ENCODE results near the gene OLFM2. TPM values are rescaled to one million over a fixed set of nuclear protein-coding genes. Genes with fewer than 3 reads are reported as not detected.

Gene OLFM2
- total and polyA plus RNA-seq, 2 experiments from 2014 or later, result 58.1 to 117 TPM

DNA sequence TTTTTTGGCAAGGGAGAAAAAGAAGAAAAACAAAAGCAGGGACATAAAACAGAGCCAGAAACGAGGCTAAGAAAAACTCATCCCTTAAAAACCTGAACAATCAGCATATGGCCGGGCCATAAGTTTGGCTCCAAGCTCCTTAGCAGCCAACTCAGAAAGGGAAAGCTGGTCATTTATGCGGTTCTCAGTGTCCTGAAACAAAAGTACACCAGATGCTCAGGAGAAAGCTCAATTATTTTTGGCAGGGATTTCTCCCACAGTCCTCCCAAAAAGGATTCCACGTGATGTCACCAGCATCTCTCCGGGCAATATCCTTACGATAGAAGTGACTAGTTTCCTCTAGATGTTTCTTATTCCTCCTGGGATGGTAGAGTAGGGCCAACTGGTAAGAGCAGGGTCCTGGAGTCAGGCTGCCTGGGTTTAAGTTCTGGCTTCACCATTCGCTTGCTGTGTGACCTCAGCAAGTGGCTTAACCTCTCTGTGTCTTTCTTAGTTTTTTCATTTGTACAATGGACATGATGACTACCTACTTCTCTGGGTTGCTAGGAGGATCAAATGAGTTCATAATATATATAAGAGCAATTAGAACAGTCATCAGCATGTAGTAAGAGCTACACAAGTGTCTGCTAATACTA lies 67.2 kb downstream of the OLFM2 start:
- no peak overlapping the region for H3K27ac Mint-ChIP-seq
- no peak for TF ChIP-seq POLR2AphosphoS5 (IDR thresholded peaks at IDR 0.05; ENCODE audit: low read depth)
- TF ChIP-seq, protein P1, sequence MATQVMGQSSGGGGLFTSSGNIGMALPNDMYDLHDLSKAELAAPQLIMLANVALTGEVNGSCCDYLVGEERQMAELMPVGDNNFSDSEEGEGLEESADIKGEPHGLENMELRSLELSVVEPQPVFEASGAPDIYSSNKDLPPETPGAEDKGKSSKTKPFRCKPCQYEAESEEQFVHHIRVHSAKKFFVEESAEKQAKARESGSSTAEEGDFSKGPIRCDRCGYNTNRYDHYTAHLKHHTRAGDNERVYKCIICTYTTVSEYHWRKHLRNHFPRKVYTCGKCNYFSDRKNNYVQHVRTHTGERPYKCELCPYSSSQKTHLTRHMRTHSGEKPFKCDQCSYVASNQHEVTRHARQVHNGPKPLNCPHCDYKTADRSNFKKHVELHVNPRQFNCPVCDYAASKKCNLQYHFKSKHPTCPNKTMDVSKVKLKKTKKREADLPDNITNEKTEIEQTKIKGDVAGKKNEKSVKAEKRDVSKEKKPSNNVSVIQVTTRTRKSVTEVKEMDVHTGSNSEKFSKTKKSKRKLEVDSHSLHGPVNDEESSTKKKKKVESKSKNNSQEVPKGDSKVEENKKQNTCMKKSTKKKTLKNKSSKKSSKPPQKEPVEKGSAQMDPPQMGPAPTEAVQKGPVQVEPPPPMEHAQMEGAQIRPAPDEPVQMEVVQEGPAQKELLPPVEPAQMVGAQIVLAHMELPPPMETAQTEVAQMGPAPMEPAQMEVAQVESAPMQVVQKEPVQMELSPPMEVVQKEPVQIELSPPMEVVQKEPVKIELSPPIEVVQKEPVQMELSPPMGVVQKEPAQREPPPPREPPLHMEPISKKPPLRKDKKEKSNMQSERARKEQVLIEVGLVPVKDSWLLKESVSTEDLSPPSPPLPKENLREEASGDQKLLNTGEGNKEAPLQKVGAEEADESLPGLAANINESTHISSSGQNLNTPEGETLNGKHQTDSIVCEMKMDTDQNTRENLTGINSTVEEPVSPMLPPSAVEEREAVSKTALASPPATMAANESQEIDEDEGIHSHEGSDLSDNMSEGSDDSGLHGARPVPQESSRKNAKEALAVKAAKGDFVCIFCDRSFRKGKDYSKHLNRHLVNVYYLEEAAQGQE (IDR thresholded peaks at IDR 0.05; ENCODE audit: unreplicated experiment), result no peak
- TF ChIP-seq CREB1 (CRISPR knock-in tag; IDR thresholded peaks at IDR 0.05; ENCODE audit: low read depth), result no peak
- TF ChIP-seq STAT1 (IDR thresholded peaks at IDR 0.05; ENCODE audit: unreplicated experiment), result no peak
- TF ChIP-seq, protein P2, sequence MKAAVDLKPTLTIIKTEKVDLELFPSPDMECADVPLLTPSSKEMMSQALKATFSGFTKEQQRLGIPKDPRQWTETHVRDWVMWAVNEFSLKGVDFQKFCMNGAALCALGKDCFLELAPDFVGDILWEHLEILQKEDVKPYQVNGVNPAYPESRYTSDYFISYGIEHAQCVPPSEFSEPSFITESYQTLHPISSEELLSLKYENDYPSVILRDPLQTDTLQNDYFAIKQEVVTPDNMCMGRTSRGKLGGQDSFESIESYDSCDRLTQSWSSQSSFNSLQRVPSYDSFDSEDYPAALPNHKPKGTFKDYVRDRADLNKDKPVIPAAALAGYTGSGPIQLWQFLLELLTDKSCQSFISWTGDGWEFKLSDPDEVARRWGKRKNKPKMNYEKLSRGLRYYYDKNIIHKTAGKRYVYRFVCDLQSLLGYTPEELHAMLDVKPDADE (IDR thresholded peaks at IDR 0.05), result no peak
- no peak for TF ChIP-seq NANOG (IDR thresholded peaks at IDR 0.05; ENCODE audit: borderline replicate concordance)
- no peak for TF ChIP-seq ZNF114 (CRISPR knock-in tag; IDR thresholded peaks at IDR 0.05)
- no peak for TF ChIP-seq EZH2phosphoT487 (IDR thresholded peaks at IDR 0.05; ENCODE audit: unreplicated experiment)
- no peak for TF ChIP-seq ZNF331 (CRISPR knock-in tag; IDR thresholded peaks at IDR 0.05; ENCODE audit: low read depth)
- TF ChIP-seq, protein P3, sequence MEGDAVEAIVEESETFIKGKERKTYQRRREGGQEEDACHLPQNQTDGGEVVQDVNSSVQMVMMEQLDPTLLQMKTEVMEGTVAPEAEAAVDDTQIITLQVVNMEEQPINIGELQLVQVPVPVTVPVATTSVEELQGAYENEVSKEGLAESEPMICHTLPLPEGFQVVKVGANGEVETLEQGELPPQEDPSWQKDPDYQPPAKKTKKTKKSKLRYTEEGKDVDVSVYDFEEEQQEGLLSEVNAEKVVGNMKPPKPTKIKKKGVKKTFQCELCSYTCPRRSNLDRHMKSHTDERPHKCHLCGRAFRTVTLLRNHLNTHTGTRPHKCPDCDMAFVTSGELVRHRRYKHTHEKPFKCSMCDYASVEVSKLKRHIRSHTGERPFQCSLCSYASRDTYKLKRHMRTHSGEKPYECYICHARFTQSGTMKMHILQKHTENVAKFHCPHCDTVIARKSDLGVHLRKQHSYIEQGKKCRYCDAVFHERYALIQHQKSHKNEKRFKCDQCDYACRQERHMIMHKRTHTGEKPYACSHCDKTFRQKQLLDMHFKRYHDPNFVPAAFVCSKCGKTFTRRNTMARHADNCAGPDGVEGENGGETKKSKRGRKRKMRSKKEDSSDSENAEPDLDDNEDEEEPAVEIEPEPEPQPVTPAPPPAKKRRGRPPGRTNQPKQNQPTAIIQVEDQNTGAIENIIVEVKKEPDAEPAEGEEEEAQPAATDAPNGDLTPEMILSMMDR (conservative IDR thresholded peaks at IDR 0.05; ENCODE audit: low read depth in 2 of 2), result no peak
- TF ChIP-seq, protein P4, sequence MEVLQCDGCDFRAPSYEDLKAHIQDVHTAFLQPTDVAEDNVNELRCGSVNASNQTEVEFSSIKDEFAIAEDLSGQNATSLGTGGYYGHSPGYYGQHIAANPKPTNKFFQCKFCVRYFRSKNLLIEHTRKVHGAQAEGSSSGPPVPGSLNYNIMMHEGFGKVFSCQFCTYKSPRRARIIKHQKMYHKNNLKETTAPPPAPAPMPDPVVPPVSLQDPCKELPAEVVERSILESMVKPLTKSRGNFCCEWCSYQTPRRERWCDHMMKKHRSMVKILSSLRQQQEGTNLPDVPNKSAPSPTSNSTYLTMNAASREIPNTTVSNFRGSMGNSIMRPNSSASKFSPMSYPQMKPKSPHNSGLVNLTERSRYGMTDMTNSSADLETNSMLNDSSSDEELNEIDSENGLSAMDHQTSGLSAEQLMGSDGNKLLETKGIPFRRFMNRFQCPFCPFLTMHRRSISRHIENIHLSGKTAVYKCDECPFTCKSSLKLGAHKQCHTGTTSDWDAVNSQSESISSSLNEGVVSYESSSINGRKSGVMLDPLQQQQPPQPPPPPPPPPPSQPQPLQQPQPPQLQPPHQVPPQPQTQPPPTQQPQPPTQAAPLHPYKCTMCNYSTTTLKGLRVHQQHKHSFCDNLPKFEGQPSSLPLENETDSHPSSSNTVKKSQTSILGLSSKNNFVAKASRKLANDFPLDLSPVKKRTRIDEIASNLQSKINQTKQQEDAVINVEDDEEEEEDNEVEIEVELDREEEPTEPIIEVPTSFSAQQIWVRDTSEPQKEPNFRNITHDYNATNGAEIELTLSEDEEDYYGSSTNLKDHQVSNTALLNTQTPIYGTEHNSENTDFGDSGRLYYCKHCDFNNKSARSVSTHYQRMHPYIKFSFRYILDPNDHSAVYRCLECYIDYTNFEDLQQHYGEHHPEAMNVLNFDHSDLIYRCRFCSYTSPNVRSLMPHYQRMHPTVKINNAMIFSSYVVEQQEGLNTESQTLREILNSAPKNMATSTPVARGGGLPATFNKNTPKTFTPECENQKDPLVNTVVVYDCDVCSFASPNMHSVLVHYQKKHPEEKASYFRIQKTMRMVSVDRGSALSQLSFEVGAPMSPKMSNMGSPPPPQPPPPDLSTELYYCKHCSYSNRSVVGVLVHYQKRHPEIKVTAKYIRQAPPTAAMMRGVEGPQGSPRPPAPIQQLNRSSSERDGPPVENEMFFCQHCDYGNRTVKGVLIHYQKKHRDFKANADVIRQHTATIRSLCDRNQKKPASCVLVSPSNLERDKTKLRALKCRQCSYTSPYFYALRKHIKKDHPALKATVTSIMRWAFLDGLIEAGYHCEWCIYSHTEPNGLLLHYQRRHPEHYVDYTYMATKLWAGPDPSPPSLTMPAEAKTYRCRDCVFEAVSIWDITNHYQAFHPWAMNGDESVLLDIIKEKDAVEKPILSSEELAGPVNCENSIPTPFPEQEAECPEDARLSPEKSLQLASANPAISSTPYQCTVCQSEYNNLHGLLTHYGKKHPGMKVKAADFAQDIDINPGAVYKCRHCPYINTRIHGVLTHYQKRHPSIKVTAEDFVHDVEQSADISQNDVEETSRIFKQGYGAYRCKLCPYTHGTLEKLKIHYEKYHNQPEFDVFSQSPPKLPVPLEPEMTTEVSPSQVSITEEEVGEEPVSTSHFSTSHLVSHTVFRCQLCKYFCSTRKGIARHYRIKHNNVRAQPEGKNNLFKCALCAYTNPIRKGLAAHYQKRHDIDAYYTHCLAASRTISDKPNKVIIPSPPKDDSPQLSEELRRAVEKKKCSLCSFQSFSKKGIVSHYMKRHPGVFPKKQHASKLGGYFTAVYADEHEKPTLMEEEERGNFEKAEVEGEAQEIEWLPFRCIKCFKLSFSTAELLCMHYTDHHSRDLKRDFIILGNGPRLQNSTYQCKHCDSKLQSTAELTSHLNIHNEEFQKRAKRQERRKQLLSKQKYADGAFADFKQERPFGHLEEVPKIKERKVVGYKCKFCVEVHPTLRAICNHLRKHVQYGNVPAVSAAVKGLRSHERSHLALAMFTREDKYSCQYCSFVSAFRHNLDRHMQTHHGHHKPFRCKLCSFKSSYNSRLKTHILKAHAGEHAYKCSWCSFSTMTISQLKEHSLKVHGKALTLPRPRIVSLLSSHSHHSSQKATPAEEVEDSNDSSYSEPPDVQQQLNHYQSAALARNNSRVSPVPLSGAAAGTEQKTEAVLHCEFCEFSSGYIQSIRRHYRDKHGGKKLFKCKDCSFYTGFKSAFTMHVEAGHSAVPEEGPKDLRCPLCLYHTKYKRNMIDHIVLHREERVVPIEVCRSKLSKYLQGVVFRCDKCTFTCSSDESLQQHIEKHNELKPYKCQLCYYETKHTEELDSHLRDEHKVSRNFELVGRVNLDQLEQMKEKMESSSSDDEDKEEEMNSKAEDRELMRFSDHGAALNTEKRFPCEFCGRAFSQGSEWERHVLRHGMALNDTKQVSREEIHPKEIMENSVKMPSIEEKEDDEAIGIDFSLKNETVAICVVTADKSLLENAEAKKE (CRISPR knock-in tag; IDR thresholded peaks at IDR 0.05), result no peak
- no peak for TF ChIP-seq JUNB (IDR thresholded peaks at IDR 0.05; ENCODE audit: unreplicated experiment)
- no peak for TF ChIP-seq EZH2 (IDR thresholded peaks at IDR 0.05; ENCODE audit: low read depth, unreplicated experiment)
- H2AFZ ChIP-seq, result no peak overlapping the region
- no peak overlapping the region for H3K4me2 ChIP-seq
- 0 out of 2 replicates have a peak, but pooled peaks cover 6% of the 10 kb centered on the region for H3F3A ChIP-seq (replicated peaks; ENCODE audit: low read depth)
- H3K4me3 ChIP-seq, result no peak overlapping the region
- H3K27me3 ChIP-seq (ENCODE audit: insufficient read depth), result no peaks in the 10 kb centered on the region
- peaks cover 3% of the 10 kb centered on the region; the same call in 1 of the 3 replicates for H3K36me3 Mint-ChIP-seq (ENCODE audit: low read depth)
- peaks cover 2% of the 10 kb centered on the region for H4K20me1 ChIP-seq (replicated peaks; ENCODE audit: insufficient read depth)
- no peak overlapping the region for H3K27ac ChIP-seq (ENCODE audit: low read depth)
- H3K4me1 ChIP-seq (ENCODE audit: insufficient read depth), result peaks cover 11% of the 10 kb centered on the region; the same call in 1 of the 2 replicates
- ATAC-seq (no peak), DNase-seq (ENCODE audit: low spot score) (no peak)
- no peaks in the 10 kb centered on the region for H3K79me2 ChIP-seq (replicated peaks; ENCODE audit: insufficient read depth)
- H3K36me3 ChIP-seq (ENCODE audit: insufficient read depth), result no peaks in the 10 kb centered on the region
- no peak overlapping the region for H3K4me3 Mint-ChIP-seq
- peaks cover 5% of the 10 kb centered on the region for H3K4me1 Mint-ChIP-seq
- peaks cover 13% of the 10 kb centered on the region for H3K27me3 Mint-ChIP-seq (ENCODE audit: insufficient read depth, low read depth, poor library complexity)
- H3K9me3 Mint-ChIP-seq, result no peaks in the 10 kb centered on the region
- H3K9me2 ChIP-seq (ENCODE audit: insufficient read depth), result no peaks in the 10 kb centered on the region
